GM15510 (cell line): Measurements from ENCODE around the gene CCNDBP1.

ENCODE experiments used
- POLR2A ChIP-seq: IDR thresholded peaks from 3 replicates; pipeline ENCODE4 v1.6.1; 2011; ENCODE audit warnings: borderline replicate concordance; ENCODE audit not compliant: insufficient read length; ENCODE audit errors: extremely low read depth

Gene CCNDBP1

GRCh38 chr15:43210172-43210745, 25.1 kb downstream of the CCNDBP1 start:
- TF ChIP-seq POLR2A = no peak

GRCh38 chr15:43210807-43211206, 25.6 kb downstream of the CCNDBP1 start:
- no peak for TF ChIP-seq POLR2A

GRCh38 chr15:43211224-43211735, 26.1 kb downstream of the CCNDBP1 start:
- TF ChIP-seq POLR2A = no peak

GRCh38 chr15:43212299-43212698, 27.1 kb downstream of the CCNDBP1 start:
- TF ChIP-seq POLR2A = no peak

GRCh38 chr15:43212951-43213350, 27.7 kb downstream of the CCNDBP1 start:
- TF ChIP-seq POLR2A = no peak

- no peak for TF ChIP-seq POLR2A
Measured at GRCh38 chr15:43213466-43213865, 28.3 kb downstream of the CCNDBP1 start.

- no peak for TF ChIP-seq POLR2A
Measured at GRCh38 chr15:43214169-43214568, 29.0 kb downstream of the CCNDBP1 start.

- TF ChIP-seq POLR2A = no peak
Measured at GRCh38 chr15:43214592-43215295, 29.5 kb downstream of the CCNDBP1 start.

- TF ChIP-seq POLR2A = no peak
Measured at GRCh38 chr15:43215961-43216360, 30.8 kb downstream of the CCNDBP1 start.

- TF ChIP-seq POLR2A = no peak
Measured at GRCh38 chr15:43218908-43219706, 33.9 kb downstream of the CCNDBP1 start.

GRCh38 chr15:43219929-43220928, 35.0 kb downstream of the CCNDBP1 start:
- no peak for TF ChIP-seq POLR2A

- TF ChIP-seq POLR2A = no peak
Measured at GRCh38 chr15:43220991-43221403, 35.8 kb downstream of the CCNDBP1 start, which contains the start of gene EPB42. Gene EPB42 (minus strand): TSS chr15:43221018. CDS start chr15:43220825, 193 bp downstream.

GRCh38 chr15:43221422-43221821, 36.2 kb downstream of the CCNDBP1 start:
- no peak for TF ChIP-seq POLR2A
